SKM-1 (cell line): ENCODE results near the gene LAMA1.

Source experiments
- DNase-seq: peaks from one replicate; lab custom pipeline; 2025; ENCODE audit not compliant: unreplicated experiment; lab: John Stamatoyannopoulos, UW

Gene LAMA1

DNA sequence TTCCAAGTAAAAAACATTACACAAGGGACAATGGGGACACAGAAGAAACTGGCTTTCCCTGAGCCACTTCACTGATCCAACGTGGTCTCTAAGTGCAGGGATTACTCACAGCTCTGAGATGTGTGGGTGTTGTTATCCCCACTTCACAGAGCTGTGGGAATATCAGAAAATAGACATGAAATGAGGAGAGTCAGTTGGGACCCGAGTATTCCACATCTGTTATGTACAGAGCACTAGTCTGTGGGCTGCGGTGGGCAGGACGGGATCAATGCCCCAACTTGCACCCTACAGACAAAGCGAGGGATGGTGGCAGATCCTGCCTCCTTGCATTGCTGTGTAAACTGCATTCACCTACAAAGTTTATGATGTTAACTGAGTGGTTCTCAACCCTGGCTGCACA, 11.7 kb downstream of the LAMA1 start:
- DNase-seq: no peak

DNA sequence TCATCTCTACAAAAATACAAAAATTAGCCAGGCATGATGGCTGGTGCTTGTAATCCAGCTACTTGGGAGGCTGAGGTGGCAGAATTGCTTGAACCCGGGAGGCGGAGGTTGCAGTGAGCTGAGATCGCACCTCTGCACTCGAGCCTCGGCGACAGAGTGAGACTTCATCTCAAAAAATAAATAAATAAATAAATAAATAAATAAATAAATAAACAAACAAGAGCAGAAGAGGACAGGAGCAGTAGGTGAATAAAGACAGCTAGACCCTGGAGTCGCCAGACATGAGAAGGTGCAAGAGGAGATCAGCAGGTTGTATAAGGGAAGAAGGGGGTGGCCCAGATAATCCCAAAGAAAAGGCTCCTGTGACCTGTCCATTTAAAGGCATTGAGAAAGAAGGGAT, 12.3 kb downstream of the LAMA1 start:
- DNase-seq: no peak

DNA sequence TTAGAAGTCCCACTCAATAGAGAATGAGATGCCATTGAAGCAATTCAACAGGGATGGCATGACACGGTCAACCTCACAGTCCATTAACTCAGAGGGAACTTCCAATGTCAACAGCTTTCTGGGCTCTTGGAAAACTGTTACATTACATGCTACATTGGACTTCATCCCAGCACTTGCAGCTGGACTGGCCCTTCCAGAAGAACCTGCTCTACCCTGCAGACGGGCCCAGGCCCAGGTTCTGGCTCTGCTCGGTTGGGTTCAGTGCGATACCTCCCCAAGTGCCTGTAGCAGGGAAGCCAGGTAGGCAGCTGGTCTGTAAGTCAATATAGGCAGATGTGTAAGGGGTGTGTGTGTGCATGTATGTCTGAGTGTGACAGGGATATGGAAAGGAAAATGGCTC, 12.9 kb downstream of the LAMA1 start:
- DNase-seq: no peak

- no peak for DNase-seq
Measured at GRCh38 chr18:7102131-7102530, 15.5 kb downstream of the LAMA1 start.

DNA sequence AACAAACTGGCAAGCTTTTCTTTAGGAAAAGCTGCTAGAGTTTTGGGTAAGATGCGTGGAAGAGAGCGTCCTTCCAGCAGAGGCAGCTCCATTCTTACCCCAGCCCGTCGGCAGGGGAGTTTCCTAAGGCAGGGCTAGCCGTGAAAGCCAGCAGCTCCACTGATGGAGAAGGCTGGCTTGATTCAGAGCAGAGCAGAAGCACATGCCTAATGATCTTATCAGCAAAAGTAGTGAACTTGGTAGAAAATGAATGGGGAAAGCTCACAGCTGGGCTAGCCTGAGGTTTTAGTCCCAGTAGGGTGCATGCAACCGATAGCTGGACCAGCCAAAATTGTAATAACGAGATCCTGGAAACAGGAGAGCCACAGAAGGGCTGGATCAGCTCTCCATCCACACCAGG, 20.8 kb downstream of the LAMA1 start:
- no peak for DNase-seq

- DNase-seq: no peak
Measured at GRCh38 chr18:7094427-7094826, 23.2 kb downstream of the LAMA1 start.

GRCh38 chr18:7090771-7091170, 26.8 kb downstream of the LAMA1 start:
- DNase-seq: no peak

GRCh38 chr18:7089369-7089768, 28.2 kb downstream of the LAMA1 start:
- DNase-seq: no peak

DNA sequence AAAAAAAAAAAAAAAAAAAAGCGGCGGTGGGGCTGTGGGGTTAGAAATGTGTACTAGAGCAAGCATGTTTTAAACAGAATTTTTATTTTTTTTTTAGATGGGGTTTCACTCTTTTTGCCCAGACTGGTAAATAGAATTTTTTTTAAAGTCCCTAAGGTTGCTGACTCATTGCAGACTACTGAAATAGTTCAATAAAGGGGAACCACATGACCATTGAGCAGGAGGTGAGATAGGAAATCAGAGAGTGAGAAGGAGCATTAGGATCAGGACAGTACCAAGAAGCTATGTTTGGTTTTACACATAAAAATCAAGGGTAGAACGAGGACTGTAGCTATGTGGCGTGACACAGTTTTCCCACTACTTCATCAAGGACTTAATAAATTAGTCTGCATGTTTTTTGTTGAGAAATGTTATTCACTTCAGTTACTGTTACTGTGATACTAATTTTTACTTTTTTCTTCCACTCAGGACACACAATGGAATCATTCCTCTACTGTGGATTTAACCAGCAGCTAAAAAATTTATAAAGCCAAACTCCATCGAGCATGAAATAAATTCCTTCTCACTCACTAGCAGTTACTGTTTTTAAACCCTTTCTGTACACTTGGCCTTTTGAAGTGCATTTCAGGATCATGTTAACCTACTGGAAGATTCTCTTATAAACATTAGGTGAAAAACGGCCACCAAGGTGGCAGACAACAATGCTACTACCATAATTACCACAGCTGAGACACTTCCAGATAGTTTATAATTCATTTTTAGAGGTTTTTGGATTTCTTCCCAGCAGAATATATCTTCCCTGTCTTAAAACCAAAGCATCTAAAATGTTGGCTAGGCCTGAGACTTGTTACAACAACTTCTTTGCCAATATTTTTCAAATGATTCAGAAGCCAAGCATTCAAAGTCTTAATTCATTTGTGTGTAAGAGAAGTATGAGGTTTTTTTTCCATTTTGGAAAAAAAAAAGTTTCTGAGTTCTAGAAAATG, 33.2 kb downstream of the LAMA1 start:
- DNase-seq: no peak

DNA sequence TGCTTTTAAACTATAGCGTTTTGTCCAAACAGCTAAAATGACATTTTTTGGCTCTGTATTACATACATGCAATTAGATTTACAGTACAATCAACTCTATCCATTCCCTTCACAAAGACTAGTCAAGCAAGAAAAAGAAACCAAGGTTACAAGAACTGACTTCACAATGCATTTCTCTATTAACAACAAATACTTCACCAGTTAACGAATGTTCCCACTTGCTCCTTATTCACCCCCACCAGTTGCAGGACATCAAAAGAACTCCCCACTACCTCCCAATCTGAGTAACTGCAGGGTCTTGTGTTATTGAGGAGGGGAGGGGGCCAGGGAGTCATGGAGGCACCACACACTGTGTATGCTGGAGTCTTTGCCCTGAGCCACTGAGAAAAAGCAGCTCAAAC, 34.9 kb downstream of the LAMA1 start:
- no peak for DNase-seq

- no peak for DNase-seq
Measured at GRCh38 chr18:7079231-7079630, 38.4 kb downstream of the LAMA1 start.

DNA sequence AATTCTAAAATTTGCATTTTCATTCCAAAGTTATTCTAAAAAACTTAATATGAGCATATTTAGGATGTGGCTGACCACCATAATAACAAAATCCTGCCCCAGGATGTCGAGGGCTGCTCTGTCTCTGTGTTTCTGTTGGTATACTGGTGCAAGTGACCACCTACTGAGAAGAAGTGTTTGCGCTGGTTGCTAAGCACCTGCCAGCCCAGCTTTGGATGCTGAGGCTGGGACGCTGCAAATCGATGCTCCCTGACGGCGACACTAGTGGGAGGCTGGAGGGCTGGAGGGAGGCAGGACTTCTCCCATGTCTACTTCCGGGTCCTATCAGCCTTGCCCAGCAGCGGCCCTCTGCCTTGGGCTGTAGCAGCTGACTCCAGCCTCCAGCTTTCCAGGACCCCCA, 45.0 kb downstream of the LAMA1 start:
- DNase-seq: no peak

- no peak for DNase-seq
Measured at GRCh38 chr18:7071600-7071999, 46.0 kb downstream of the LAMA1 start.

GRCh38 chr18:7070466-7070865, 47.1 kb downstream of the LAMA1 start:
- DNase-seq: no peak

GRCh38 chr18:7068871-7069590, 48.6 kb downstream of the LAMA1 start:
- DNase-seq: no peak

DNA sequence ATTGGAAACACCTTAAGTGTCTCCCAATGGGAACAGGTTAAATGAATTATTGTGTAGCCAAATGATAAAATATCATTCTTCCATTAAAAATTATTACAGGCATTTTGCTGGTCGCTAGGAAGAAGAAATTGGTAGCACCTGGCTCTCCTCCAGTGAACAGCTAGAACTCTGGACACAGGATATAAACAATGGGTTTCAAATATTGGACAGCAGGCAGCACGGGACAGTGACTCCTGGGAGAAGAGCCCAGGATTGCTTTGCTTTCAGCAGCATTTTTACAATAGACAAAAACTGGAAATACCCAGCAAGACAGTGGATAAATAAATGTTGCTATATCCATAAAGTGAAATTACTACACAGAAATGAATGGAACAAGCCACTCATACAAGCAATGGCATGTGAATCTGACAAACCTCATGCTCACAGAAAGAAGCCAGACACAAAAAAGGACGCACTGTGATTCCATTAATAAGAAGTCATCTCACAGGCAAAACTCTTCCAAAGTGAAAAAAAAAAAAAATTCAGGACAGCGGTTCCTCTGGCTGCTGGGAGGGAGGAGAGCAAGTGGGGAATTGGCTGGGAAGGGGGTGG, 50.5 kb downstream of the LAMA1 start:
- DNase-seq: no peak

DNA sequence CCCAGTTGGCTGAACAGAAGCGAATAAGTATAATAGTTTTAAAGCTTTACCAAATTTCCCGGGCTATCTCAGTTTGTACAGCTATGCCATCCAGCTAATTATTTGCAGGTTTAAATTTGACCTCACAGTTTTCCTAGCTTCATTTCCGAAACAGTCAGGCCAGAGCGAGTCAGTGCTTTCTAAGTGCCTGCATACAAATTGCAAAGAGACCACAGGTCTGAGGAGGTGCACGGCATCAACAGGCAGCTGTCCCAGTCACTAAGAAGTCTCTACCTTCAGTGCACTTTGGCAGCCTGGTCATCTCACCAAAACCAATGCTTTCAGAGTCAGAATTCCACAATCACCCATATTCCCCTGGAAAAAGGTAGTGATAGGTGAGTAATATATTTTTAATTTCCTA, 51.9 kb downstream of the LAMA1 start:
- no peak for DNase-seq

- DNase-seq: no peak
Measured at GRCh38 chr18:7064346-7064745, 53.3 kb downstream of the LAMA1 start.

- no peak for DNase-seq
Measured at GRCh38 chr18:7062811-7063210, 54.8 kb downstream of the LAMA1 start.

GRCh38 chr18:7062236-7062635, 55.4 kb downstream of the LAMA1 start:
- DNase-seq: no peak

- no peak for DNase-seq
Measured at GRCh38 chr18:7059276-7059675, 58.3 kb downstream of the LAMA1 start.

DNA sequence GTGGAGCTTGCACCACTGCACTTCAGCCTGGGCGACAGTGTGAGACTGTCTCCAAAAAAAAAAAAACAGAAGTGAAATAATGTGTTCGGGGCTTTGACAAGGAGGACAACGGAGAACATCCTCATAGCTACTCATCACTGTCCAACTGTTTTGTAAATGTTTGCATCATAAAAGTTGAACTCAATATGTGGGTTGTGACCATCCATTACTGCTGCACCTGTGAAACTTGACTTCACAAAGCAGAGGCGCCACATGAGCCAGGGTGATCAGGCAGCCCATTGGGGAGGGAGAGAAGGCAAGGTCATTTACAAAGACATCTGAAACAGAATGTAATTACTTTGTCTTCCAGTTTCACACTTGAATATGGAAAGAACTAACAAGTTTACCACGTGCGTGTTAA, 61.6 kb downstream of the LAMA1 start:
- no peak for DNase-seq
